ENCODE measurements around the gene WBP4.

GRCh38 chr13:41056194-41056593 lies 5.1 kb upstream of the WBP4 start:
- TF ChIP-seq CTCF (IDR thresholded peaks at IDR 0.05) (no peak), POLR2AphosphoS5 (IDR thresholded peaks at IDR 0.05) (no peak), POLR2A (IDR thresholded peaks at IDR 0.05) (no peak)
